Endothelial cell of hepatic sinusoid (primary cell): ENCODE measurements around the gene GATB.

Experiments
- in situ Hi-C: cut with HindIII; loops from 2 replicates; pipeline ENCODE4 v1.10.0; 2017; ENCODE audit warnings: low sequenced_read_pairs

Gene GATB

GRCh38 chr4:151678048-151678872 lies 82.5 kb downstream of the GATB start:
- in situ Hi-C loops: no loop called here

GRCh38 chr4:151677193-151677592 lies 83.6 kb downstream of the GATB start:
- in situ Hi-C loops: no loop called here

GRCh38 chr4:151676301-151676700 lies 84.5 kb downstream of the GATB start:
- in situ Hi-C loops: no loop called here

- in situ Hi-C loops: no loop called here
These were observed 85.3 kb downstream of the GATB start for GRCh38 chr4:151675411-151675971.

GRCh38 chr4:151674804-151675391 lies 85.9 kb downstream of the GATB start:
- in situ Hi-C loops: no loop called here

GRCh38 chr4:151673908-151674520 lies 86.8 kb downstream of the GATB start:
- in situ Hi-C loops: no loop called here

- in situ Hi-C loops: no loop called here
These were observed 87.8 kb downstream of the GATB start for GRCh38 chr4:151672996-151673395.

GRCh38 chr4:151671541-151672059 lies 89.2 kb downstream of the GATB start:
- in situ Hi-C loops: no loop called here

GRCh38 chr4:151670843-151671242 lies 90.0 kb downstream of the GATB start:
- in situ Hi-C loops: no loop called here

- in situ Hi-C loops: no loop called here
These were observed 90.8 kb downstream of the GATB start for GRCh38 chr4:151669990-151670389.

GRCh38 chr4:151668689-151669402 lies 92.0 kb downstream of the GATB start:
- in situ Hi-C loops: no loop called here

- in situ Hi-C loops: no loop called here
These were observed 93.1 kb downstream of the GATB start for GRCh38 chr4:151667666-151668065.

GRCh38 chr4:151667048-151667447 lies 93.8 kb downstream of the GATB start:
- in situ Hi-C loops: no loop called here

- in situ Hi-C loops: no loop called here
These were observed 94.3 kb downstream of the GATB start for GRCh38 chr4:151666501-151666900.

GRCh38 chr4:151665785-151666127 lies 95.1 kb downstream of the GATB start:
- in situ Hi-C loops: no loop called here

- in situ Hi-C loops: no loop called here
These were observed 95.6 kb downstream of the GATB start for GRCh38 chr4:151665022-151665784.

- in situ Hi-C loops: no loop called here
These were observed 96.5 kb downstream of the GATB start for GRCh38 chr4:151664289-151664688.

GRCh38 chr4:151663109-151663508 lies 97.7 kb downstream of the GATB start:
- in situ Hi-C loops: no loop called here

GRCh38 chr4:151661873-151662272 lies 98.9 kb downstream of the GATB start:
- in situ Hi-C loops: no loop called here

GRCh38 chr4:151660676-151661075 lies 100.1 kb downstream of the GATB start:
- in situ Hi-C loops: no loop called here
